HK-2 (cell line): ENCODE data around the gene PPARGC1A.
A peak's percentile ranks its signal among the peaks of the same experiment; 100 is the strongest.

ENCODE experiments used
- DNase-seq: peaks from one replicate; pipeline ENCODE4 v3.0.0-alpha.2; 2018; ENCODE audit not compliant: unreplicated experiment

The PPARGC1A gene

DNA sequence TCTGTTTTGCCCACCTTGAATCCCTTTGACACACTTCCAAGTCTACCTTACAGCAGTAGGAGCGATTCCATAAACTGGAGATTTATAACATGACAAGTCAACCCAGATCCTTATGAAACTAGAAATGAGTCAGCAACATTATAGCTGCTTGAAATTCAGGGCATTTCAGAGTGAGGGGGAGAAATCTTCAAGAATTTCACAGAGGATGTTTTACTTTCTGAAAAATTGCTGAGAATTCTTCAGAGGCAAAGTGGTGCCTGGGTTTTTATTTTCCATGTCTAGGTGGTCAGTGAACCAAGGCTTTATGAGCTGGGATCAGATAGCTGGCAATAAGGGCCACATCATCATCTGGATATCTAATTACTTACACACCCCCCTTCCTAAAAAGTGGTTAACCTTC is 119.8 kb downstream of the PPARGC1A start:
- DNase-seq = peak; percentile 23

- DNase-seq = no peak
Measured at GRCh38 chr4:23769406-23769805, 120.4 kb downstream of the PPARGC1A start.

DNA sequence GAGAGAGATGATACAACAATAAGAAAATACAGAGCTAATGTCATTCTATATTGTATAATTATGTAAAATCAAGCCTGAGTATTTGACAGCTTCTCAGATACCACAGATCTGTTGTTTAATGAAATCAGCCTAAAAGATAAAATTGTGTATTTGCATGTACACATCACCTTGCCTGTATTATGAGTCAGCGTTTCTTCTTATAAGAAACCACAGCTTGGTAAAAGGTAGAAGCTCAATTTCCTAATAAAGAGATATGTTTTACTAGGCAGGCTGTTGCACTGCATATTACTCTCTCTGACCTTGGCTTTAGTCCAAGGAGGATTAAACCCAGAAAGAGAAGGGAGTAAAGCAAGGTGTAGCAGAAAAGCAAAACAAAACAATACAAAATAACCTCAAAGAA is 121.3 kb downstream of the PPARGC1A start:
- DNase-seq = no peak

- no peak for DNase-seq
Measured at GRCh38 chr4:23766344-23766743, 123.5 kb downstream of the PPARGC1A start.

- no peak for DNase-seq
Measured at GRCh38 chr4:23763559-23763958, 126.3 kb downstream of the PPARGC1A start.

GRCh38 chr4:23762551-23762950 is 127.3 kb downstream of the PPARGC1A start:
- DNase-seq = no peak

DNA sequence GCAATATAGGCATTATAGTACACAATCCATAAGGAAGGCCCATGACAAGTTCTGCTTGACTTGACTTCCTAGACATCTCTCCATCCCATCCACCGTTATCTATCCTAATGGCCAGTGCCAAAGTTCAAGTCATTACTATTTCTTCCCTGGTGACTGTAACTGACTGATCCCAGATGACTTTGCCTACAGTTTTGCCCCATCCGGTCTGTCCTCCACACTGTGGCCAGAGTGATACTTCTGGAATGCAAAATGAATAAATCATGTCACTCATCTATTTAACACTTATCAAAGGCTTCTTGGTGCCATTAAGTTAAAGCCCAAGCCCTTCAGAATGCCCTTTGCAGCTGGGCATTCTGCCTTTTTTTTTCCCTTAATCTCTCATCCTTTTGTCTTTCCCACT is 130.8 kb downstream of the PPARGC1A start:
- DNase-seq = no peak

DNA sequence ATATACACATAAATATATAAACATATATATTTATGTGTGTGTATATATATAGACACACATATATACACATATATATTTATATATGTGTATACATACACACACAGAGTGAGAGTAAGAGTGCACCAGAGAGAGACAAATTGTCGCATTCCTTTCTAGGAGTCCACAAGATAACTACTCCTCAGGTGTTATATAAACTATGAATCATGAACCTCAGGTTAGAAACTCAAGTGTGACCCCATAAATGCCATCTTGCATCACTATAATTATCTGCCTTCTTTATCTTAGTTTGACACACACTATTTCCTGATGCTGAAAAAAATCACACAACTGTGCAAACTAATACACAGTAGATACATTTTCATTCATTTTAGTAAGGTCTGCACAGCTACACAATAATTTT is 135.2 kb downstream of the PPARGC1A start:
- no peak for DNase-seq

DNA sequence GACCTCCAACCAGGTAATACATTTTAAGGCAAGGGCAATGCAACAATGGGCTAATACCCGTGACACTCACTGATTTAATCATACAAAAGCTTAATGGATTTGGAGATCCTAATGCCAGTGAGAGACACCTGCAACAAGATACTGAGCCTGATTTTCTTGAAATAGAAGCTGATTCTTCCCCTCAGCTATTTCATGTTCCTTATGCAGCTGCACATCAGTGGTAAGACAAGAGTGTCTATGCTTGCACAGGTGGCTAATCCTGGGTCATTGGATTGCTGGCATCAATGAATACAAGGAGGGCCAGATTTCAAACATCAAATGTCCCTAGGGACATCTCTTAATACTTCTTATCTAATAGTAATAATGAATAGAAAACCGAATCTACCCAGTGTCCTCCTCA is 139.7 kb downstream of the PPARGC1A start:
- DNase-seq = no peak

GRCh38 chr4:23747281-23747735 is 142.5 kb downstream of the PPARGC1A start:
- no peak for DNase-seq

DNA sequence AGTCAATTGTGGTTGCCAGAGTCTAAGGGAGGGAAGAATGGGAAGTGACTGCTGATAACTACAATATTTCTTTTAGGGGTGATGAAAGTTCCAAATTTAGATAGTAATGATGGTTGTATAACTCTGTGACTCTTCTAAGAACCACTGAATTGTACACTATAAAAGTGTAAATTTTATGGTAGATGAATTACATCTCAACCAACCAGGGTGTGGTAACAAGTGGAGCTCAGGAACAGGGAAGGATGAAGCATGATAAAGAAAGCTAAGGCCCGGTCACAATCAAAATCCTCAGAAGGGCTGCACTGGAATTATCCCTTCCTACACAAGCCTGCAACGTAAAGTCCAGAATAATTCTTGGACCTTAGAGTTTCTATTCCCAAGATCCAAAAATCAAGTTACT is 143.2 kb downstream of the PPARGC1A start:
- no peak for DNase-seq

DNA sequence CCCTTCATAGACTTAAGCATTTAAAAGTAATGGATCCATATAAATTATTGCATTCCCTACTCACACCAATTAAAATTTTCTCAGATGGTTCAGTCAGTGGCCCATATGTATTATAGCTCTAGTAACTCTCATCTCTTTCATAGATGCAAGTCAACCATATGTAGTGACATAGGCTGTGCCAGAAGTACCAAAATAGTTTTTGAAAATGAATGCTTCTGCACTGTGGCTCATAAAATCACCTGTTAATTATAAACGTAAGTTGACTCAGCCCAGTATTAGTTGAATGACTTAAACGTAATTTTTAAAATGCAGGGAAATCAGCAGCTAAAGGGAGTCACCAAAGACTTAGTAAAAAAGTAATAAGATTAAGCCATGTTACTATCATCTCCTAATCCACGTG is 143.8 kb downstream of the PPARGC1A start:
- no peak for DNase-seq

GRCh38 chr4:23745377-23745776 is 144.5 kb downstream of the PPARGC1A start:
- no peak for DNase-seq
